GM12864 (cell line): Measurements from ENCODE around the gene ALK.

Experiments
- DNase-seq: peaks from one replicate; pipeline ENCODE4 v3.0.0-alpha.2; 2011; ENCODE audit warnings: low read depth
- H3K4me3 ChIP-seq: 2 replicates; pipeline ENCODE4 v1.5.1; 2011; ENCODE audit warnings: mild to moderate bottlenecking, low read depth, low read length, control low read depth
- TF ChIP-seq, protein P1 (sequence below): IDR thresholded peaks from 2 replicates; pipeline ENCODE4 v1.5.1; 2011; ENCODE audit warnings: low read depth, mild to moderate bottlenecking, moderate library complexity, low read length, control low read depth, inconsistent platforms; ENCODE audit errors: missing control alignments

Gene ALK

GRCh38 chr2:29223851-29224692 lies 697.3 kb downstream of the ALK start:
- TF ChIP-seq, protein P1, sequence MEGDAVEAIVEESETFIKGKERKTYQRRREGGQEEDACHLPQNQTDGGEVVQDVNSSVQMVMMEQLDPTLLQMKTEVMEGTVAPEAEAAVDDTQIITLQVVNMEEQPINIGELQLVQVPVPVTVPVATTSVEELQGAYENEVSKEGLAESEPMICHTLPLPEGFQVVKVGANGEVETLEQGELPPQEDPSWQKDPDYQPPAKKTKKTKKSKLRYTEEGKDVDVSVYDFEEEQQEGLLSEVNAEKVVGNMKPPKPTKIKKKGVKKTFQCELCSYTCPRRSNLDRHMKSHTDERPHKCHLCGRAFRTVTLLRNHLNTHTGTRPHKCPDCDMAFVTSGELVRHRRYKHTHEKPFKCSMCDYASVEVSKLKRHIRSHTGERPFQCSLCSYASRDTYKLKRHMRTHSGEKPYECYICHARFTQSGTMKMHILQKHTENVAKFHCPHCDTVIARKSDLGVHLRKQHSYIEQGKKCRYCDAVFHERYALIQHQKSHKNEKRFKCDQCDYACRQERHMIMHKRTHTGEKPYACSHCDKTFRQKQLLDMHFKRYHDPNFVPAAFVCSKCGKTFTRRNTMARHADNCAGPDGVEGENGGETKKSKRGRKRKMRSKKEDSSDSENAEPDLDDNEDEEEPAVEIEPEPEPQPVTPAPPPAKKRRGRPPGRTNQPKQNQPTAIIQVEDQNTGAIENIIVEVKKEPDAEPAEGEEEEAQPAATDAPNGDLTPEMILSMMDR, result no peak
- no peak overlapping the region for H3K4me3 ChIP-seq
- no peak for DNase-seq

GRCh38 chr2:29223257-29223656 lies 698.1 kb downstream of the ALK start:
- DNase-seq, result no peak
- no peak overlapping the region for H3K4me3 ChIP-seq

DNA sequence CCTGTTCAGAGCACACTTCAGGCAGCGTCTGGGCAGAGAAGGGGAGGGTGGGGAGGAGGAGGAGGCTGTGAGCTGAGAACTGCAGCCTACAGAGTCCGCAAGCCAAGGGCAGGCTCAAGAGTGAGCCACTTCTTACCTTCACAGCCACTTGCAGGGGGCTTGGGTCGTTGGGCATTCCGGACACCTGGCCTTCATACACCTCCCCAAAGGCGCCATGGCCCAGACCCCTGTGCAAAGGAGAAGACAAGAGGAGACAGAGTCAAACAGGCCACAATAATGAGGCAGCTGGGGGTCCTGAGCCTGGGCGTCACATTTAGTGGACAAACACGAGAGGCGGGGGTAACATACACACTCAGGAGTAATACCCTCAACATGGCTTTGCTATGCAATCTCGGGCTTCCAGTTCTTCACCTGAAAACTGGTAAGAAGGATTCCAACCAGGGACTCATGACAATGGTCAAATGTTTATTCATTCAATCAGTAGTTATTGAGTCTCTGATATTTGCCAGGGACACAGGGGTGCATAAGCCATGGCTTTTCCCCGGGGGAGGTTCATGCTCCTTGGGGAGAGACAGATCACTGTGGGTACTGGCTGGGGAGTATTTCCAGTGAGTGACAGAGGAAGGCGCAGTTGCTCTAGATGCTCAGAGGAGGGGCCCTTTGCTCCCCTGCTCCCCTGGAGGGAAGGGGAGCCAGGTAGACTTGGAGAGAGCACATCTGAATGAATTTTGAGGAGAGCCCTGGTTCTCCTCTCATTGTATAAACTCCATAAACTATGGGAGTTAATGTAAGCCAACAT lies 698.8 kb downstream of the ALK start:
- TF ChIP-seq, protein P1, result no peak
- DNase-seq, result no peak
- H3K4me3 ChIP-seq, result no peak overlapping the region

More at GRCh38 chr2:29223257-29223656, 698.1 kb downstream of the ALK start:
- TF ChIP-seq, protein P1, result no peak

GRCh38 chr2:29220506-29221270 lies 700.7 kb downstream of the ALK start:
- TF ChIP-seq, protein P1, result no peak
- no peak overlapping the region for H3K4me3 ChIP-seq
- no peak for DNase-seq

GRCh38 chr2:29219374-29219773 lies 702.0 kb downstream of the ALK start:
- DNase-seq, result no peak
- TF ChIP-seq, protein P1, result no peak
- no peak overlapping the region for H3K4me3 ChIP-seq

- TF ChIP-seq, protein P1, result no peak
- H3K4me3 ChIP-seq, result no peak overlapping the region
- DNase-seq, result no peak
Measured at GRCh38 chr2:29218550-29219125, 702.7 kb downstream of the ALK start.
